ENCODE data around the gene TPM4. TPM values are rescaled to one million over a fixed set of nuclear protein-coding genes. Genes with fewer than 3 reads are reported as not detected.

TPM4 gene
- total RNA-seq, 3 donors from 2014 or later = 205 to 373 (median 333) TPM

- no peak for TF ChIP-seq CTCF (IDR thresholded peaks at IDR 0.05)
- ATAC-seq (no peak), DNase-seq (no peak)
- Histone ChIP-seq H3K9me3 (no peaks in the 10 kb centered on the region), H3K4me1 (ENCODE audit: low read depth) (no peaks in the 10 kb centered on the region), H3K4me3 (no peak overlapping the region), H3K36me3 (ENCODE audit: low read depth) (no peaks in the 10 kb centered on the region)
- intact Hi-C loops (cut with DNase I, micrococcal nuclease) = no loop called here
These were observed 44.5 kb upstream of the TPM4 start for GRCh38 chr19:16031872-16032200.

GRCh38 chr19:16032509-16033135 lies 43.7 kb upstream of the TPM4 start:
- no peak for DNase-seq
- no peak for TF ChIP-seq CTCF (IDR thresholded peaks at IDR 0.05)
- H3K4me3 ChIP-seq = no peak overlapping the region
- no peaks in the 10 kb centered on the region for H3K36me3 ChIP-seq (ENCODE audit: low read depth)
- ATAC-seq = no peak
- intact Hi-C loops (cut with DNase I, micrococcal nuclease) = no loop called here
- H3K9me3 ChIP-seq = no peaks in the 10 kb centered on the region
- H3K4me1 ChIP-seq (ENCODE audit: low read depth) = no peaks in the 10 kb centered on the region

GRCh38 chr19:16033136-16033530 lies 43.2 kb upstream of the TPM4 start:
- DNase-seq (no peak), ATAC-seq (no peak)
- Histone ChIP-seq H3K9me3 (no peaks in the 10 kb centered on the region), H3K4me3 (no peak overlapping the region), H3K36me3 (ENCODE audit: low read depth) (no peaks in the 10 kb centered on the region), H3K4me1 (ENCODE audit: low read depth) (no peaks in the 10 kb centered on the region)
- intact Hi-C loops (cut with DNase I, micrococcal nuclease) = no loop called here
- TF ChIP-seq CTCF (IDR thresholded peaks at IDR 0.05) = no peak

- H3K36me3 ChIP-seq (ENCODE audit: low read depth) = no peaks in the 10 kb centered on the region
- no peak for TF ChIP-seq CTCF (IDR thresholded peaks at IDR 0.05)
- H3K4me3 ChIP-seq = no peak overlapping the region
- ATAC-seq (no peak), DNase-seq (no peak)
- intact Hi-C loops (cut with DNase I, micrococcal nuclease) = no loop called here
- no peaks in the 10 kb centered on the region for H3K4me1 ChIP-seq (ENCODE audit: low read depth)
- no peaks in the 10 kb centered on the region for H3K9me3 ChIP-seq
These were observed 42.6 kb upstream of the TPM4 start for GRCh38 chr19:16033721-16034120.

GRCh38 chr19:16034180-16034579 lies 42.1 kb upstream of the TPM4 start:
- intact Hi-C loops (cut with DNase I, micrococcal nuclease) = no loop called here
- ATAC-seq = no peak
- Histone ChIP-seq H3K4me3 (no peak overlapping the region), H3K36me3 (ENCODE audit: low read depth) (no peaks in the 10 kb centered on the region), H3K4me1 (ENCODE audit: low read depth) (no peaks in the 10 kb centered on the region), H3K9me3 (no peaks in the 10 kb centered on the region)
- no peak for TF ChIP-seq CTCF (IDR thresholded peaks at IDR 0.05)
- no peak for DNase-seq
